Measurements from ENCODE around the gene CRACDL. TPM values are rescaled to one million over a fixed set of nuclear protein-coding genes. Genes with fewer than 3 reads are reported as not detected.

Gene CRACDL
- total and polyA plus RNA-seq, 2 donors (not counting 3 experiments of a cell fraction or from before 2014, with no cell fraction given) = 0.92 to 6.3 TPM

DNA sequence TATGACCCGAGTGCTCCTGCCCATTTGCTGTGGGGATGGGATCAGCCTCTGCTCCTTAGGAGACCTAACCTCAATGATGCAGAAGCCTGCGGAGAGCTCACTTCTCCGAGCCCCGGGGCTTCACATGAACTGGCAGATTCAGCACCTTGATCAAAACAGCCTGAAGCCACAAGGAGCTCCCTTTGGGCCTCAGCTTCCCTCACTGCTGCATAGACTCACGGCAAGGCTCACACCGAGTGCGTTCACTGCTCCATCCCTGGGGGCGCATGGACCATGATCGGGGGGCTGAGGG, 33.0 kb downstream of the CRACDL start:
- no peak overlapping the region for H3K4me2 ChIP-seq (ENCODE audit: insufficient read depth, low read length)
- H3K9me3 ChIP-seq (replicated peaks; ENCODE audit: control insufficient read depth, insufficient read depth, low read length) = no peaks in the 10 kb centered on the region
- no peaks in the 10 kb centered on the region for H3K36me3 ChIP-seq (ENCODE audit: control insufficient read depth in 2 of 2, extremely low read depth in 1 of 2, insufficient read depth in 2 of 2, low read length in 2 of 2)
- no peak overlapping the region for H3K27ac ChIP-seq (ENCODE audit: insufficient read depth, low read depth, low read length)
- no peaks in the 10 kb centered on the region for H3K9me1 ChIP-seq (replicated peaks; ENCODE audit: control insufficient read depth, extremely low read depth, insufficient read depth, low read length)
- no peaks in the 10 kb centered on the region for H3K4me1 ChIP-seq (ENCODE audit: control insufficient read depth, extremely low read depth, insufficient read depth, low read length)
- H3K27me3 ChIP-seq (ENCODE audit: control insufficient read depth in 2 of 2, insufficient read depth in 2 of 2, low read length in 2 of 2) = no peaks in the 10 kb centered on the region
- intact Hi-C loops (cut with micrococcal nuclease) = no loop called here
- H3K4me3 ChIP-seq (replicated peaks in 1 of 3; ENCODE audit: insufficient read depth in 1 of 3, low read depth in 1 of 3, low read length in 3 of 3) = no peak overlapping the region
- CTCF ChIA-PET = interaction anchor here (1.6 kb wide), 1 partner anchor 11 kb away, joined by 5 read pairs; no protein-coding TSS in a partner anchor
- no peaks in the 10 kb centered on the region for H3K79me2 ChIP-seq (ENCODE audit: control insufficient read depth, insufficient read depth, low read length)
- no peaks in the 10 kb centered on the region for H4K20me1 ChIP-seq (replicated peaks; ENCODE audit: control insufficient read depth, extremely low read depth, insufficient read depth, low read length)
- dilution Hi-C loops (cut with MboI; ENCODE audit: extremely low pct_ligation_motif_present, low sequenced_read_pairs) = no loop called here
- FAIRE-seq = no peak
- BruUV-seq (replicated peaks) = no TSS peak
- TF ChIP-seq POLR2AphosphoS5 (IDR thresholded peaks at IDR 0.05; ENCODE audit: insufficient read depth, low read depth, low read length) (no peak), MYC (IDR thresholded peaks at IDR 0.05; ENCODE audit: low read depth, low read length) (no peak), GATA2 (IDR thresholded peaks at IDR 0.05; ENCODE audit: insufficient read depth, insufficient read length, low read depth, low read length) (no peak), POLR2A (IDR thresholded peaks at IDR 0.05; ENCODE audit: low read depth, low read length) (no peak)
- TF ChIP-seq, protein P1, sequence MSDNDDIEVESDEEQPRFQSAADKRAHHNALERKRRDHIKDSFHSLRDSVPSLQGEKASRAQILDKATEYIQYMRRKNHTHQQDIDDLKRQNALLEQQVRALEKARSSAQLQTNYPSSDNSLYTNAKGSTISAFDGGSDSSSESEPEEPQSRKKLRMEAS (IDR thresholded peaks at IDR 0.05; ENCODE audit: insufficient read depth, insufficient read length) = no peak
- H2AFZ ChIP-seq (ENCODE audit: low read depth, low read length) = no peak overlapping the region
- no peak for DNase-seq (ENCODE audit: low read depth, low spot score)
- POLR2A ChIA-PET = no interaction called here
- no peak overlapping the region for H3K9ac ChIP-seq (replicated peaks; ENCODE audit: extremely low read depth, insufficient read depth, low read length)

DNA sequence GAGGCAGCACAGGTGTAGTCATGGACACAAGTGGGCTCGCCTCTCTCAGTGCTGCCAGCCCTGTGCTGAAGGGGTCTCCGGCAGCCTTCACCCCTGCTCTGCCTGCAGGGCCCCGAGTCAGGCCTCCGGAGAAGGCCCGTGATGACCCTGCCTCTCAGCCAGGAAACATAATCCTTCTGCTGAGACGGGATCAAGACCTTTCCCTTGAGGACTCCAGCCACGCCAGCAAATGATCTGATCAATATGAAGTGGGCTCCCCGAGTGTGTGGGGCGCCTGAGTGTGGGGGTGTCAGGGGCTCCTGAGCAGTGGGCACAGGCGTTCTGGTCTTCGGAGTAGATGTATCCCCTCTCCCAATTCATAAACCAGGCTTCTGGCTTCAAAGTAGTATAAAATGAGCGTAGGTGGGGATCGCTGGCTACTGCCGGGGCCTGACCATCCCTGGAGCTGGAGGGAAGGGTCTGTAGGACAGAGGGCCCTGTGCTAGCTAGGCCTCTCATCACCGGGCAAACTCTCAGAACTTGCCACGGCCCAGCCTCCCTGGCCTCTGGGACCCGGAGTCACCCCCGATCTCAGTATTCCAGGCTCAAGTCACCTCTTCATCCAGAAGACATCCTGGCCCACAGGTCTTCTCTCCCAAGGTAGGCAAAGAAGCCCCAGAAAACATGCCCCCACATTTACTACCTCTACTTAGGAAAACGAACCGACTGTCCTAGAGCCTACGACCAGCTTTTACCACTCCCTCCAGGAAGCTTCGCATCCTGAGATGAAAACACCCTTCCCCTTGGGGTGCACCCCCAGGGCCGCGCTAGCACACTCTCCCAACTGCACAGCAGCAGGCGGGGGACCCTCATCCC, 33.6 kb downstream of the CRACDL start:
- DNase-seq (ENCODE audit: low read depth, low spot score) (no peak), FAIRE-seq (no peak)
- dilution Hi-C loops (cut with MboI; ENCODE audit: extremely low pct_ligation_motif_present, low sequenced_read_pairs) = no loop called here
- Histone ChIP-seq H2AFZ (ENCODE audit: low read depth, low read length) (no peak overlapping the region), H3K27ac (ENCODE audit: insufficient read depth, low read depth, low read length) (no peak overlapping the region), H3K27me3 (ENCODE audit: control insufficient read depth in 2 of 2, insufficient read depth in 2 of 2, low read length in 2 of 2) (no peaks in the 10 kb centered on the region), H3K4me1 (ENCODE audit: control insufficient read depth, extremely low read depth, insufficient read depth, low read length) (no peaks in the 10 kb centered on the region), H3K4me2 (ENCODE audit: insufficient read depth, low read length) (no peak overlapping the region), H4K20me1 (replicated peaks; ENCODE audit: control insufficient read depth, extremely low read depth, insufficient read depth, low read length) (no peaks in the 10 kb centered on the region), H3K9me3 (replicated peaks; ENCODE audit: control insufficient read depth, insufficient read depth, low read length) (no peaks in the 10 kb centered on the region), H3K36me3 (ENCODE audit: control insufficient read depth in 2 of 2, extremely low read depth in 1 of 2, insufficient read depth in 2 of 2, low read length in 2 of 2) (no peaks in the 10 kb centered on the region), H3K9me1 (replicated peaks; ENCODE audit: control insufficient read depth, extremely low read depth, insufficient read depth, low read length) (no peaks in the 10 kb centered on the region), H3K9ac (replicated peaks; ENCODE audit: extremely low read depth, insufficient read depth, low read length) (no peak overlapping the region), H3K79me2 (ENCODE audit: control insufficient read depth, insufficient read depth, low read length) (no peaks in the 10 kb centered on the region), H3K4me3 (replicated peaks in 1 of 3; ENCODE audit: insufficient read depth in 1 of 3, low read depth in 1 of 3, low read length in 3 of 3) (no peak overlapping the region)
- ChIA-PET CTCF (interaction anchor here (1.6 kb wide), 1 partner anchor 10 kb away, joined by 5 read pairs; no protein-coding TSS in a partner anchor), POLR2A (no interaction called here)
- TF ChIP-seq POLR2AphosphoS5 (IDR thresholded peaks at IDR 0.05; ENCODE audit: insufficient read depth, low read depth, low read length) (no peak), GATA2 (IDR thresholded peaks at IDR 0.05; ENCODE audit: insufficient read depth, insufficient read length, low read depth, low read length) (no peak), POLR2A (IDR thresholded peaks at IDR 0.05; ENCODE audit: low read depth, low read length) (no peak), JUN (IDR thresholded peaks at IDR 0.05; ENCODE audit: borderline replicate concordance, insufficient read depth, insufficient read length, low read depth) (no peak)
- TF ChIP-seq, protein P2, sequence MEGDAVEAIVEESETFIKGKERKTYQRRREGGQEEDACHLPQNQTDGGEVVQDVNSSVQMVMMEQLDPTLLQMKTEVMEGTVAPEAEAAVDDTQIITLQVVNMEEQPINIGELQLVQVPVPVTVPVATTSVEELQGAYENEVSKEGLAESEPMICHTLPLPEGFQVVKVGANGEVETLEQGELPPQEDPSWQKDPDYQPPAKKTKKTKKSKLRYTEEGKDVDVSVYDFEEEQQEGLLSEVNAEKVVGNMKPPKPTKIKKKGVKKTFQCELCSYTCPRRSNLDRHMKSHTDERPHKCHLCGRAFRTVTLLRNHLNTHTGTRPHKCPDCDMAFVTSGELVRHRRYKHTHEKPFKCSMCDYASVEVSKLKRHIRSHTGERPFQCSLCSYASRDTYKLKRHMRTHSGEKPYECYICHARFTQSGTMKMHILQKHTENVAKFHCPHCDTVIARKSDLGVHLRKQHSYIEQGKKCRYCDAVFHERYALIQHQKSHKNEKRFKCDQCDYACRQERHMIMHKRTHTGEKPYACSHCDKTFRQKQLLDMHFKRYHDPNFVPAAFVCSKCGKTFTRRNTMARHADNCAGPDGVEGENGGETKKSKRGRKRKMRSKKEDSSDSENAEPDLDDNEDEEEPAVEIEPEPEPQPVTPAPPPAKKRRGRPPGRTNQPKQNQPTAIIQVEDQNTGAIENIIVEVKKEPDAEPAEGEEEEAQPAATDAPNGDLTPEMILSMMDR (IDR thresholded peaks at IDR 0.05; ENCODE audit: extremely low read depth in 1 of 2, insufficient read depth in 1 of 2, low read depth in 1 of 2, low read length in 2 of 2) = no peak
- intact Hi-C loops (cut with micrococcal nuclease) = no loop called here
- no TSS peak for BruUV-seq (replicated peaks)
